Stimulated activated CD8-positive, alpha-beta memory T cell treated with anti-CD3 and anti-CD28 coated beads, Interleukin-2, amount 100 ng/mL, for 1 hour (primary cell): ENCODE results near the gene ELOVL7.
"Not testable (repeated sequence)": the region's sequence is repeated elsewhere in the genome, so short reads cannot be mapped to it uniquely, and the experiment has no call there.

Experiments used
- DNase-seq, 2 donors: peaks; one replicate each; pipeline ENCODE4 v3.0.0-alpha.2; 2020; ENCODE audit warnings: low read depth in 2 of 2

Gene ELOVL7

GRCh38 chr5:60843936-60844905 lies at the start of gene ELOVL7:
Gene ELOVL7, minus strand, starts transcription at chr5:60844269. Its CDS starts 56,872 bp downstream, at chr5:60787397.
- DNase-seq: peak in 1 of 2 donors; percentile 15

- DNase-seq: no peak
Measured at GRCh38 chr5:60893521-60893920, 49.5 kb upstream of the ELOVL7 start.

- DNase-seq: no peak
Measured at GRCh38 chr5:60891667-60892066, 47.6 kb upstream of the ELOVL7 start.

- no peak for DNase-seq
Measured at GRCh38 chr5:60888359-60889061, 44.4 kb upstream of the ELOVL7 start.

GRCh38 chr5:60887746-60888145 lies 43.7 kb upstream of the ELOVL7 start:
- DNase-seq: no peak

- DNase-seq: no peak
Measured at GRCh38 chr5:60887096-60887495, 43.0 kb upstream of the ELOVL7 start.

- DNase-seq: no peak
Measured at GRCh38 chr5:60886158-60886557, 42.1 kb upstream of the ELOVL7 start.

- DNase-seq: no peak
Measured at GRCh38 chr5:60883229-60883628, 39.2 kb upstream of the ELOVL7 start.

GRCh38 chr5:60872892-60873291 lies 28.8 kb upstream of the ELOVL7 start:
- no peak for DNase-seq

- no peak for DNase-seq
Measured at GRCh38 chr5:60870857-60871256, 26.8 kb upstream of the ELOVL7 start.

GRCh38 chr5:60860572-60860971 lies 16.5 kb upstream of the ELOVL7 start:
- not testable (repeated sequence) for DNase-seq

GRCh38 chr5:60856066-60856465 lies 12.0 kb upstream of the ELOVL7 start:
- DNase-seq: no peak

- no peak for DNase-seq
Measured at GRCh38 chr5:60852940-60853339, 8.9 kb upstream of the ELOVL7 start.

- no peak for DNase-seq
Measured at GRCh38 chr5:60852317-60852716, 8.2 kb upstream of the ELOVL7 start.

GRCh38 chr5:60851626-60852025 lies 7.6 kb upstream of the ELOVL7 start:
- no peak for DNase-seq

GRCh38 chr5:60846298-60846697 lies 2.2 kb upstream of the ELOVL7 start:
- DNase-seq: no peak

GRCh38 chr5:60843386-60843935 lies 608 bp downstream of the ELOVL7 start:
- DNase-seq: no peak

GRCh38 chr5:60842871-60843385 lies 1.1 kb downstream of the ELOVL7 start:
- no peak for DNase-seq

- DNase-seq: no peak
Measured at GRCh38 chr5:60841361-60841760, 2.7 kb downstream of the ELOVL7 start.

- DNase-seq: no peak
Measured at GRCh38 chr5:60836131-60836530, 7.9 kb downstream of the ELOVL7 start.

- DNase-seq: no peak
Measured at GRCh38 chr5:60835554-60835953, 8.5 kb downstream of the ELOVL7 start.

GRCh38 chr5:60833520-60833919 lies 10.5 kb downstream of the ELOVL7 start:
- no peak for DNase-seq
